ENCODE data around the gene ING5.
A peak's percentile ranks its signal among the peaks of the same experiment; 100 is the strongest.

ING5 gene

DNA sequence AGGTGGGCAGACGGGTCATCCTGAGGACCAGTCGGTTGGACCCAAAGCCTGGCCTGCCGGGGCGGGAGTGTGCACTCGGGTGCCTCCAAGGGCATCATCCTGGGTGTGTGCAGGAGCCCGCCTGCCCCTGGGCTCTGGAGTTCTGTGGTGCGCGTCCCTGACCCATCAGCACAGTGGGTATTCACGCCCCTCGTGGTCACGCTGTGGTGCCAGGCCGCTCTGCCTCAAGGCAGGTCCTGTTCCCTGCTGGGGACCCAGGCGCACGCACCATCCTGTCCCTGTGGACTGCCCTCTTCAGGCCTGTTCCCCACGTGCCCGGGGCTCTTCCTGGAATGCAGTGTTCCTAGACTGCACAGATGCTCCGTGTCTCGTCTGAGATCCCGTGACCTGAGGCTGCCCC lies 18.3 kb downstream of the ING5 start:
- TF ChIP-seq, protein P1, sequence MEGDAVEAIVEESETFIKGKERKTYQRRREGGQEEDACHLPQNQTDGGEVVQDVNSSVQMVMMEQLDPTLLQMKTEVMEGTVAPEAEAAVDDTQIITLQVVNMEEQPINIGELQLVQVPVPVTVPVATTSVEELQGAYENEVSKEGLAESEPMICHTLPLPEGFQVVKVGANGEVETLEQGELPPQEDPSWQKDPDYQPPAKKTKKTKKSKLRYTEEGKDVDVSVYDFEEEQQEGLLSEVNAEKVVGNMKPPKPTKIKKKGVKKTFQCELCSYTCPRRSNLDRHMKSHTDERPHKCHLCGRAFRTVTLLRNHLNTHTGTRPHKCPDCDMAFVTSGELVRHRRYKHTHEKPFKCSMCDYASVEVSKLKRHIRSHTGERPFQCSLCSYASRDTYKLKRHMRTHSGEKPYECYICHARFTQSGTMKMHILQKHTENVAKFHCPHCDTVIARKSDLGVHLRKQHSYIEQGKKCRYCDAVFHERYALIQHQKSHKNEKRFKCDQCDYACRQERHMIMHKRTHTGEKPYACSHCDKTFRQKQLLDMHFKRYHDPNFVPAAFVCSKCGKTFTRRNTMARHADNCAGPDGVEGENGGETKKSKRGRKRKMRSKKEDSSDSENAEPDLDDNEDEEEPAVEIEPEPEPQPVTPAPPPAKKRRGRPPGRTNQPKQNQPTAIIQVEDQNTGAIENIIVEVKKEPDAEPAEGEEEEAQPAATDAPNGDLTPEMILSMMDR (IDR thresholded peaks at IDR 0.05; ENCODE audit: low read depth, low read length, missing control alignments): no peak
- H3K4me3 ChIP-seq (ENCODE audit: low read depth, low read length): no peak overlapping the region
- no peak for DNase-seq (ENCODE audit: low read depth)
- in situ Hi-C loops (cut with HindIII; ENCODE audit: low sequenced_read_pairs): loop anchor here (10.0 kb wide), 1 partner anchor 45 kb away; no protein-coding TSS in a partner anchor

DNA sequence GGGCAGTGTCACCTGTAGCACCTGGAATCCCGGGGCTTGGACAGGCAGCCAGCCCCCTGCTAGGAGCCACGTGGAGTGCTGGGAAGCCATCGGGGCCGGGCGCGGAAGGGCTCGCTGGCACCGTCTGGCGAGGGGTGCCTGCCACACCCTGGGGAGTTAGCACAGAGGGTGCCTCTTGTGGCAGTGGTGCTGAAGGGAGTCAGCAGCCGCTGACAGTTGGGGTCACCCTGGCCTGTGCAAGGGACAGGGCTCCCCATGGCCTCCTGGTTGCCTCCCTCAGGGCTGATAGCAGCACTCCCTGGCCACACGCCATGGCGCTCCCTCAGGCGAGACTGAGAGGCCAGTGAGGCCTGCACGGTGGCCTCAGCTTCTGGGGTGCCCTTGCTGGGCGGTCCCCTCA lies 18.7 kb downstream of the ING5 start:
- in situ Hi-C loops (cut with HindIII; ENCODE audit: low sequenced_read_pairs): loop anchor here (10.0 kb wide), 1 partner anchor 46 kb away; no protein-coding TSS in a partner anchor
- DNase-seq (ENCODE audit: low read depth): no peak
- TF ChIP-seq, protein P1 (IDR thresholded peaks at IDR 0.05; ENCODE audit: low read depth, low read length, missing control alignments): no peak
- no peak overlapping the region for H3K4me3 ChIP-seq (ENCODE audit: low read depth, low read length)

DNA sequence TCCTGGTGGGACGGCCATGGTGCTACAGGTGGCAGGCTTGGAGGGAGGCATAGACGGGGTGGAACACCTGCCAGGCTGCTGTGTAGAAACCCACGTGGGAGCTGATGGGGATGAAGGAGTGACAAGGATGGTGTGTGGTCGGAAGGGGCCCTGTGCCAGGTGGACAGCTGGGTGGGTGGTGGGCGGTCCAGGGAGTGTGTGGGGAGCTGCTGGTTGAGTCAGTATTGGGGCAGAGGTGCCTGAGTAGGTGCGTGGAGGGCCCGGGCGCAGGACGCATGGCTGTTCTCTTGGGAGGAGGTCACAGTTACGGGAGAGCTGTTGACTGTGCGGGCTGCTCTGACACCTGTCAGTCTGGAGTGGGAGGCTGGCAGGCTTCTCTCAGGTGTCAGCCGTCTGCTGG lies 20.0 kb downstream of the ING5 start:
- DNase-seq (ENCODE audit: low read depth): no peak
- H3K4me3 ChIP-seq (ENCODE audit: low read depth, low read length): no peak overlapping the region
- in situ Hi-C loops (cut with HindIII; ENCODE audit: low sequenced_read_pairs): loop anchor here (10.0 kb wide), 1 partner anchor 47 kb away; no protein-coding TSS in a partner anchor
- TF ChIP-seq, protein P1 (IDR thresholded peaks at IDR 0.05; ENCODE audit: low read depth, low read length, missing control alignments): no peak

DNA sequence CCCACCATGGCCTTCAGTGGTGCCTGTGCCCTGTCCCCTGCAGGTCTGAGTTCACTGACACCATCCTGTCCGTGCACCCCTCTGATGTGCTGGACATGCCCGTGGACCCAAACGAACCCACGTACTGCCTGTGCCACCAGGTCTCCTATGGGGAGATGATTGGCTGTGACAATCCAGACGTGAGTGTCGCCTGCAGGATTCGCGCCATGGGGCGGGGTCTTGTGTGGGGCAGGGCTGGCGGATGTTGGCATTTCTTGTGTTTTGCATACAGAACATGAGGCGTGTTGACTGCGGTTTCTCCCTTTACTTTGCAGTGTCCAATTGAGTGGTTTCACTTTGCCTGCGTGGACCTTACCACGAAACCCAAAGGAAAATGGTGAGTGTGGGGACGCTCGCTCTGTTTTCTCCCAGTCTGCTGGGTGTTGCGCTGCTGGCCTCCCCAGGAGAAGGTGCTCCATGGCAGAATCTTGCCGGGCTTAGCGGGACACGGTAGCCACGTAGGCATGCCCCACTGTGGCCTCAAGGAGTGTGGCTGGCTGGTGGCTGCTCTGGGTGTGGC lies 21.1 kb downstream of the ING5 start:
- no peak overlapping the region for H3K4me3 ChIP-seq (ENCODE audit: low read depth, low read length)
- in situ Hi-C loops (cut with HindIII; ENCODE audit: low sequenced_read_pairs): loop anchor here (10.0 kb wide), 1 partner anchor 48 kb away; no protein-coding TSS in a partner anchor
- no peak for DNase-seq (ENCODE audit: low read depth)
- TF ChIP-seq, protein P1 (IDR thresholded peaks at IDR 0.05; ENCODE audit: low read depth, low read length, missing control alignments): no peak

DNA sequence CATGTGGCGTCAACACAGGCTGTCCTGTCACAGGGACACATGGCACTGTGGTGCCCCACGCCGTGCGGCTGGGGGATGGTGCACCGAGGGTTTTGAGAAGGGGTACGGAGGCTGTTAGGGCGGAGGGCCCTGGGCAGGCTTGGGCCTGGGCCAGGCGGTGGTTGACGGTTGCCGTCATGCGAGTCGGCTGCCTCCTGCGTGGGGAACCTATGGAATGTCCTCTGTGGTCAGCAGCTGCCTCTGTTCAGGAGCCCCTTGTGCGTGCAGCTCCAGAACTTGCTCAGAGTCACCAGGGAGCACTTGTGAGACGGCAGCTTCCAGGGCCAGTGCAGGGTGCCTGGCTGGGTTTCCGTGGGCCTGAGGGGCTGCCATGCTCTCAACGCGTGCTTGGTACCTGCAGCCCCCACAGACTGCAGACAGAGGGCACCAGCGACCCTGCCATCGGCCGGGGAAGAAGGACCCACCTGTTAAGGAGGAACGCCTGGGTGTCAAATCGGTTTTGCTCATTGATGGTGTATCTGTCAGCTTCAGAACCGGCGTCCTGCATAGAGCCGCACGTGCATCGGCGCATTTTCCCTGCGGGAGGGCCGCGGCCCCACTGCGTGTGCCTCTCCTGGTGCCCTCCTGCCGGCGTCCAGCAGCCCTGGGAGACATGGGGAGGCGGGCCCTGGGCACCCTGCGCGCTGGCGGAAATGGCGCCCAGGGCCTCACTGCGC lies 22.6 kb downstream of the ING5 start:
- TF ChIP-seq, protein P1 (IDR thresholded peaks at IDR 0.05; ENCODE audit: low read depth, low read length, missing control alignments): peak; percentile 27
- no peak for DNase-seq (ENCODE audit: low read depth)

DNA sequence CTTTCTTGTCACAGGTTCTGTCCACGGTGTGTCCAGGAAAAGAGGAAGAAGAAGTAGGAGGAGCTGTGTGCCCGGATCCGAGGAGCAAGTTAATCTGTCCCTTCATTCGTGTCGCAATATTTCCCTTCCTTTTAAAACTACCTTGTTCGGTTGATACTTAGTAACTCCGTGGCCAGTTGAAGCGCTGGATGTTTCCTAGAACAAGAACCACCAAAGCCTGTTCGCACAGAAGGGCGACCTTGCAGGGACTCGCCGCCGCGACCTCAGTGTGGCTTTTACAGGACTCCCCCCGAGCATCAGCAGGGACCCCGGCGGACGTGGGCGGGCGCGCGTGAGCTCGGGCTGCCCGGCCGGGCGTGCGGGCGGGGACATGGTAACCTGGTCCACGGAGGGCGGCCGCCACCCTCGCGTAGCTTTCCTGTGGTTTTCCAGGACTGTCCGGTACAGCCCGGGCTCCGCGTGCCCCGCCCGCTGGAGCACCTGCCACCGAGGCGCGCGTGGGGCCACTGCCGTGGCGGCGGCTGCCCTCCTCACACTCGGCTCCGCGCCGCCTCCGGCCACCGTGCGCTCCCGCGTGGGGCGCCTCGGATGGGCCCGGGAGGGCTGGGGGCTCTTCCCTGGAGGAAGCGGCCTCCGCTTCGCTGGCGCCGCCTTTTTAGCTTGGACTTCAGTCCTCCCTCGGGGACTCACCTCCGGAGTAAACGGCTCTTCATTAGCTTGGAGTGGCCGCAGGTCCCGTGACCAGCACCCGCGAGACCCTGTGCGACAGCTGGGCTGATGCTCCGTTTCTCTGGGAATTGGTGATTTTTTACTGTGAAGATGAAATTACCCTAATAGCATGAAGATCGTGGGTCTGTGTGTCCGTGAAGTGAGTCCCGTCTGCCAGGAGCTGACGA lies 23.4 kb downstream of the ING5 start:
- no peak for DNase-seq (ENCODE audit: low read depth)
- in situ Hi-C loops (cut with HindIII; ENCODE audit: low sequenced_read_pairs): loop anchor here (10.0 kb wide), 1 partner anchor 50 kb away; no protein-coding TSS in a partner anchor
- TF ChIP-seq, protein P1 (IDR thresholded peaks at IDR 0.05; ENCODE audit: low read depth, low read length, missing control alignments): no peak
- H3K4me3 ChIP-seq (ENCODE audit: low read depth, low read length): no peak overlapping the region

More for the DNA sequence above, 22.6 kb downstream of the ING5 start:
- in situ Hi-C loops (cut with HindIII; ENCODE audit: low sequenced_read_pairs): loop anchor here (10.0 kb wide), 1 partner anchor 50 kb away; no protein-coding TSS in a partner anchor
- no peak overlapping the region for H3K4me3 ChIP-seq (ENCODE audit: low read depth, low read length)
